NCI-H748 (cell line): ENCODE measurements around the gene ZCCHC13.
"Not testable (repeated sequence)": the region's sequence is repeated elsewhere in the genome, so short reads cannot be mapped to it uniquely, and the experiment has no call there.

Source experiments
- DNase-seq: peaks from one replicate; lab custom pipeline; 2025; ENCODE audit not compliant: unreplicated experiment; lab: John Stamatoyannopoulos, UW

ZCCHC13 gene

GRCh38 chrX:74304016-74304415 is at the start of gene ZCCHC13:
Gene ZCCHC13, plus strand, starts transcription at chrX:74304180. Its CDS starts 87 bp downstream, at chrX:74304267.
- no peak for DNase-seq

- DNase-seq = not testable (repeated sequence)
Measured at GRCh38 chrX:74258111-74258510, 45.9 kb upstream of the ZCCHC13 start.

GRCh38 chrX:74259885-74260491 is 44.0 kb upstream of the ZCCHC13 start:
- DNase-seq = no peak

DNA sequence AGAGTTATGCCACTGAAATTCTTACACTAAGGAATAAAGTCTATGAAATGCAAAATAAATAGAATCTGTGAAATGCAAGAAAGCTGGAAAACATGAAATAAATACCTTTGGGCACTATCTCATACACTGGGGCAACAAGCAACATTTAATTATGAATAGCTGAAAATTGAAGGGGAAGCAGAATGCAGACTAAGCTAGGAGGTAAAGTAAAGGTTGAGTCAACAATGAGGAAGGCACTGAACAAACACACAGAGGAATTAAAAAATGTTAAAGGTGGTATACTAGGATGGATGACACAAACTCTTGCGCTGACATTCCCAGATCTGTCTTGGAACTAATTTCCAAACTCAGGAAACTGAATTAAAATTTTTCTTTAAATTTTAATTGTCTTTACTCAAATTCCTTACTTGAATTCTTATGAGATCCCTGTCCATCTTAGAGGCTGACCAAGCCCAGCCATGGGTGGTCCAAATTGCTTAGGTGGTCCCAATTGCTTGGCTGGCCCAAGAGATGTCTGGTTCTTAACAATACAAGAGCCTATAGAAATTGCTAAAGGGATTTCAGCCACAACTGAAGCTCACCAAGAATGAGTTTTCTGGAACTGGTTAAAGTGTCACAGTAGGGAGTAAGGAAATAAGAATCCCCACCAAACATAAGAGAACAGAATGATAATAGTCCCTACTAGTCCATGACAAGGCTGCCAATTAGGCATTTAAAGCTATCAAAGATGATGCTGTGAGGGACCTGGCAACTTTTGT is 41.3 kb upstream of the ZCCHC13 start:
- DNase-seq = no peak

DNA sequence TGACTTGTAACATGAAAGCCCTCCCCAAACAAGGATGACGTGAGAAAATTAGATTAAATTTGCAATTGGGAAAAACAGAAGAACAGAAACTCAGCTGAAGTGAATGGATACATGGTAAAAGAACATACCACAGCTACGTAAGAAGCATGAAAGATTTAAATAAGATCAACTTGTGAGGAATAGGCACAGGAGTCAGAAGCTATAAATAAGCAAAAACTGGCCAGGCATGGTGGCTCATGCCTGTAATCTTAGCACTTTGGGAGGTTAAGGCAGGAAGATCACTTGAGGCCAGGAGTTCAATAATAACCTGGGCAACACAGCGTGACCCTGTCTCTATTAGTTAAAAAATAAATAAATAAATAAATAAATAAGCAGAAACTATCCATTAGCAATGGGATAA is 33.6 kb upstream of the ZCCHC13 start:
- DNase-seq = no peak

GRCh38 chrX:74272230-74272629 is 31.8 kb upstream of the ZCCHC13 start:
- DNase-seq = no peak

DNA sequence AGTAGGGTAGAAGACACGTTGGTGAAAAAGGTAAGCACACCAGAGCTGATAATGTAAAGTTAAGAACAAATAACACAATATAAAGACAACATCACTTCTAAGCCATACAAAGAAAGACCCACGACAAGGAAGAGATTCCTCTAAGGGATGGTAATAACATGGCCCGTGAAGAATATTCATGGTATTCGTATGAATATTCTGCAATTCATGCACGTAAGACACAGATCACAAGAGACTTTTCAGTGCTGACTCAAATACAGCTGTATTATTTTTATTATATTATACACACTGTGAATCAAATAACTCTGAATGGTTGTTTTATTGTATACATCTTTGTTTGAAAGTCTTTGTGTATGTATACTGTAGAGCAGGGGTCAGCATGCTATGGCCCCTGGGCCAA is 29.5 kb upstream of the ZCCHC13 start:
- no peak for DNase-seq

DNA sequence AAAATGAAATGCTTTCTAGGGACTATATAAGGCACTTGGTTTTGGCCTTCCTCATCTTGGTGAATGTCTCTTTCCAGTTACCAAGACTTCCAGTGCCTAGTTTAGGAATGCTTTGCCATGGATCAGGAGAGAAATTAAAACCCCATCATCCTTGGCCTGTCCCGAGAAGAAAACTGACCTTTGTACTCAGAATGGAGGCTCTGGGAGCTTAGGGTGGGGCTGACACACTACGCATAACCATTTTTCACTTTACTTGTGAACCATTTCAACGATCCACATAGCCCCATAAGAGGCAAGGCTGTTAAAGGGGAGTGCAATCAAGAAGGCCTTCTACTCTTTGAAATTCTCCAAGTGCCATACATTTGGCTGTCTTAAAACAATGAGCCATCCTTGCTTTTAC is 26.7 kb upstream of the ZCCHC13 start:
- no peak for DNase-seq

- no peak for DNase-seq
Measured at GRCh38 chrX:74277846-74278245, 26.1 kb upstream of the ZCCHC13 start.

- DNase-seq = no peak
Measured at GRCh38 chrX:74280759-74281158, 23.2 kb upstream of the ZCCHC13 start.

DNA sequence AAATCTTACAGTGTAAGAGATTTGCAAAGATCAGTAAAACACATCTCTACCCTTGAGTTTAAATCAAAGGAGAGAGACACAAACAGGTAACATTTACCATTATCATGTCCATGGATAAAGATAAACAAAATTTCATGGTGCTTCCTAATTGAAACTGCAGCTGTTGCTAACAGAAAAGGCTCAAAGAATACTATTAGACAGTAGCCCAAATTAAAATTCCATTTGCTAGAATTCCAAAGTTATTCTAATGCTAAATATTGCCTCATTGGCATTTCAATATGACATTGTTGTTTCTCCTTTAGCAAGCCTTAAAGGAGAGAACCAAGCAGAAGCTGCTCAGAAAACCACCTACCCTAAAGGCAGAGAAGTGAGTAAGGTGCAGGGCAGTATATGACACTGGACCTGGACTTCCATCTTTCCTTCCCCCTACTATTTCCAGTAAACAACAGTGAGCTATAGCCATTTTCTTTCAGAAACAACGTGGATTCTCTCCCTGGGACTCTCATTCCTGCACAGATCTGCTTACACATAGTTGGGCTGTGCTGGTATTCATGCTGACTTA is 19.5 kb upstream of the ZCCHC13 start:
- no peak for DNase-seq

DNA sequence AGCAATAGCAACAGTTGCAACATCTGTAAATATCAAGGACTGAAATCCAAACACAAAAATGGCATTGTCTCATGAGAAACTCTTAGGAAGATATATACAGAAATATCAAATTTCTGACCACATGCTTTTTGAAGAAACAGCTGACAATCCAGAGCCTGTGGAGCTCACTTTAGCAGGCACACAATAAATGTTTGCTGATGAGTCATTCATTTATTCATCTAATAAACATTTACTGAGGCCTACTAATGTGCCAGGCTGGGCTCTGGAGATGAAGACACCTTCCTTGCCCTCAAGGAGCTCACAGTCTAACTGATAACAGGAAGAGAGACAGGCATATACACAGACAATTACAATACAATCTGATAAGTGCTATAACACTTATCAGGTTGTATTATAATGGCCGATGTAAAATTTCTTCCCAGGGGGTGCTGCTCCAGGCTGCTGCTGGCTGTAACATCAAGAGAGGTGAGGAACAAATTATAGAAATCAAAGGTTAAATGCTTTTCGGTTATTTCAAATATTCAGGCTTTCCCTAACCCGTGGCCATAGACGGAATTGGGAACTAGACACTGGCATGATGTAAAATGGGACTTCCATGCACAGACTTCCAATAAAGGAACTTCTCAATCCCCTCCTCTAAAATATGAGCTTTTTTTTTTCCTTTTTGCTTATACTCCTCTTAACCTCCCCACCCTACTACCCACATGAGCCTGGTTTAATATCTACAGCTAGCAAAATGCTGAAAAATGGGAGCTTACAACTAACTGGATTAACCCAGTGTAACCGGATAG is 16.8 kb upstream of the ZCCHC13 start:
- no peak for DNase-seq

GRCh38 chrX:74291577-74291963 is 12.4 kb upstream of the ZCCHC13 start:
- no peak for DNase-seq

DNA sequence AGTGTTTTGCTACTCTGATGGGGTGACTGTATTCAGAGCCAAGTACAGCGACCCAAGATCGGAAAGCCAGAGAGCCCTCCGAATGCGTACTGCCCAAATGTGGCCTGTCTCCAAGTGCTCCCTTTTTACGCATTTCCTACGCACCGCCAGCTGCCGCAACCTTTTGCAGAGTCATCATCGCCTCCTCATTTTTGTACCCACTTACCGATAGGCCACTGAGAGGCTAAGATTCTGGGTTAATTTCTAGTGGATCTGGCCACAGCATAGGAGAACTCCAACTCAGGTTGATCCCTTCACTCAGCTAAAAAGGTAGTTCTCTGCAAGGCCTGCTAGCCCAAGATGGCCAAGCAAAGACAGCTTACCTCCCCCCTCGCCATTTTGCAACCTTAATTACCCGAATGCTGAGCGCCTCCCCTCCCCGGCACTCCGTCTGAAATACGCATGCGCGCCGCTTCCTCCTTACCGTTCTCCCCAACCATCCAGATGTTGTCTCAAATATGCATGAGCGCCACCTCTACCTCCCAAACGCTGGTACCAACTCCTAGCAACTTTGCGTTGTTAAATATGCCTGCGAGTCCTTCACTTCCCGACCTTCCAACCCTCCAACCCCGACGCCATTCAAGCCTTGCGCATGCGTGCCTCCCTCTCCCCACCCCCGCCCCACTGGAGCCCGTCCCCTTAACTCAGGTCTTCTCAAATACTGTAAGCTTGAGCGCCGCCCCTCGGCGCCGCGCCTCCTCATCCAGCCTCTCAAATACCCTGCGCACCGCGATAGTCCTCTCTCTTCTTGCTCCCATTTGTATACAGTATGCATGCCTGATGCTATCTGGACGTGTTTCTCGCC is 11.8 kb upstream of the ZCCHC13 start:
- peak; percentile 93 for DNase-seq

GRCh38 chrX:74292808-74293123 is 11.2 kb upstream of the ZCCHC13 start:
- no peak for DNase-seq

- peak; percentile 87 for DNase-seq
Measured at GRCh38 chrX:74293343-74293946, 10.5 kb upstream of the ZCCHC13 start.

GRCh38 chrX:74295101-74295500 is 8.9 kb upstream of the ZCCHC13 start:
- no peak for DNase-seq

GRCh38 chrX:74297766-74298165 is 6.2 kb upstream of the ZCCHC13 start:
- no peak for DNase-seq

GRCh38 chrX:74300869-74301268 is 3.1 kb upstream of the ZCCHC13 start:
- DNase-seq = no peak

DNA sequence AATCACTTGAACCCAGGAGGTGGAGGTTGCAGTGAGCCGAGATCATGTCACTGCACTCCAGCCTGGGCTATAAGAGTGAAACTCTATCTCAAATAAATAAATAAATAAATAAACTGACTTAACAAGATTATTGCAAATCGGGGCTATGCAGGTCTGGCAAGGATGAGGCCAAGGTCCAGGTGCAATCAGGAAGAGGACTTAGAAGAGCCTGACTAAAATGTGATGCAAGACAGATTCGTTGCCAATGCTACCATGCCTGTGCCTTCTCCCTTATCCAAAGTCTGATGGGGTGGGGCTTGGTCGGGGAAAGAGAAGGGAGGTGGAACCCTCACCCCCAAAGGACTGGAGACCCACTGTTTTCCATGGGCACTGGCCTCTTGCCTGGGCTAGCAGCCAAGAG is 14.7 kb downstream of the ZCCHC13 start:
- no peak for DNase-seq

DNA sequence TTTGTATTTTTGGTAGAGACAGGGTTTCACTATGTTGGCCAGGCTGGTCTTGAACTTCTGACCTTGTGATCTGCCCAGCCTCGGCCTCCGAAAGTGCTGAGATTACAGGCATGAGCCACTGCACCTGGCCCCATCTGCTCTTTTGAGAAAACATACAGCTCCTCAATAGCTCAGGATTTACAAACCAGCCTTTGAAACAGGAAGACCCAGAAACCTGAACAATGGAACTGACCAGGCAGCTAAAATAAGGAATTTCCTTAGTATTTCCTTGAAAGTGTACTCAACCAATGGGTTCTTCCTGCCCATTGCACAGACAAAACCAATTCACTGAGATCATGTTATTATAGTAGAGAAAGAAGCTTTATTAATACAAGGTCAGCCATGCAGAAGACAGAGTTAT is 15.3 kb downstream of the ZCCHC13 start:
- DNase-seq = not testable (repeated sequence)
